Measurements from ENCODE around the gene GSN.
"Not testable (repeated sequence)": the region's sequence is repeated elsewhere in the genome, so short reads cannot be mapped to it uniquely, and the experiment has no call there.

The GSN gene

DNA sequence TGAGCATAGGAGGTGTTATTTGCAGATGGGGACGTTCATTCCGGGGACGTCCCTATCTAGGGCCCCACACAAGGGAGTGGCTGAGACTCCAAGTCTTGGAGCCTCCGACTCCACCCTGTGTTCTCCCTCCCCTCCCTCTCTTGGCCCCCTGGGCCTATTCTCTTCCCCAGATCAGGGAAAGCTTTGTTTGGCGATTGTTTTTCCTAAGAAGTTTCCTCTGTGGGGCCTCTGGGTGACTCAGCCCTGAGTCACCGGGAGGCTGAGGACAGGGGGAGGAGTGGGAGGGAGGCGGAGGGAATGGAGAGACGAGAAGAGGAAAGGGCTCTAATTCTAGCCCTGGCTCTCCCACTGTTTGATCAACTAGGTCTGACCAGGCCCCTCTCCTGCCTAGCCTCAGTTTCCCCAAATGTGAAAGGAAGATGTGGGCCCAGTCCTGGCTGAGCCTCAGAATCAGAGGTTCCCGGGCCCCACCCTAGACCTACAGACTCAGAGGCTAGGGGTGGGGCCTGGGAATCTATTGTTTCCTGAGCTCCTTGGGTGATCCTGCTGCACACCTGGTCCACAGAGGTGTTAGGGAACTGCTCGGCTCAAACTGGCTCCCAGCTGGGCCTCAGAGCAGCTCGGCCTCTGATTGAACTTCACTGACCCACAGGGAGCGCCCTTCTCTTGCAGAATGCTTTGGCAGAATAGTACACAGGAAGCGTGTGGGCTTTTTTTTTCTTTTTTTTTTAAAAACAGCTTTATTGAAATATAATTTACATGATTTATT lies 19.2 kb downstream of the GSN start:
- DNase-seq (ENCODE audit: low read depth in 2 of 2, low spot score in 1 of 2) = no peak

- DNase-seq (ENCODE audit: low read depth in 2 of 2, low spot score in 1 of 2) = no peak
These were observed 20.7 kb downstream of the GSN start for GRCh38 chr9:121288673-121289025.

DNA sequence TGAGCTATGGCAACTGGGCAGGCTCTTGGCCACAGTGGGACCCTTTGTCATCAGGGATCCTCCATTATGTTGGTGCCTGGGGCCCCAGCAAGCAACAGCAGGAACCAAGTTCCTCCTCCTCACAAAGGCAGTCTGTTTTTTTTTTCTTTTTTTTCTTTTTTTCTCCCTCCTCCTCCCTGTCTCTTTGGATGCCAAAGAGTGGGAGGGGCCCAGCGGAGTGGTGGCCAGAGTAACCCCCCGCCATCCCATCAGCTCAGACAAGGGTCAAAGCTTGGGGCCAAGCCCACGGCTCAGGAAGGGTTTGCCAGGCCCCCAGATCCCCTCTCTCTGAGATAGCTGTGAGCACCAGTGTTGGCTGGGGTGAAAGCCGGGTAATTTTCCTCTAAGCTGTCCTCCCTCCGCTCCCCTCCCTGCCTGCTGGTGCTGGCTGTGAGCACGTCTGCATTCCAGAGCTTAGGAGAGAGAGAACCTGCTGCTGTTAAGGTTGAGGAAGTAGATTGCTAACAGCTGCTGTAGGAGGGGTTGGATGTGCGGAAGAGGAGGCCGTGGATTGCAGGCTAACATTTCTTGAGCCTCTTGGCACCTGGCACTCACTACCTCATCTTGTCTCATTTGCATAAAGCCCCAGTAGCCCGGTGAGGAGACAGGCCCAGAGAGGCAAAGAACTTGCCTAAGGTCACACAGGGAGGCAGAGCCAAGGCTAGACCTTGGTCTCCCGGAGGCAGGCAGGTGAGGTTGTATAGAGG lies 21.2 kb downstream of the GSN start:
- no peak for DNase-seq (ENCODE audit: low read depth in 2 of 2, low spot score in 1 of 2)

GRCh38 chr9:121289772-121290370 lies 21.9 kb downstream of the GSN start:
- DNase-seq (ENCODE audit: low read depth in 2 of 2, low spot score in 1 of 2) = no peak

GRCh38 chr9:121291536-121291935 lies 23.6 kb downstream of the GSN start:
- DNase-seq (ENCODE audit: low read depth in 2 of 2, low spot score in 1 of 2) = not testable (repeated sequence)

GRCh38 chr9:121292051-121292450 lies 24.1 kb downstream of the GSN start:
- DNase-seq (ENCODE audit: low read depth in 2 of 2, low spot score in 1 of 2) = no peak

- no peak for DNase-seq (ENCODE audit: low read depth in 2 of 2, low spot score in 1 of 2)
These were observed 24.9 kb downstream of the GSN start for GRCh38 chr9:121292801-121293241.

DNA sequence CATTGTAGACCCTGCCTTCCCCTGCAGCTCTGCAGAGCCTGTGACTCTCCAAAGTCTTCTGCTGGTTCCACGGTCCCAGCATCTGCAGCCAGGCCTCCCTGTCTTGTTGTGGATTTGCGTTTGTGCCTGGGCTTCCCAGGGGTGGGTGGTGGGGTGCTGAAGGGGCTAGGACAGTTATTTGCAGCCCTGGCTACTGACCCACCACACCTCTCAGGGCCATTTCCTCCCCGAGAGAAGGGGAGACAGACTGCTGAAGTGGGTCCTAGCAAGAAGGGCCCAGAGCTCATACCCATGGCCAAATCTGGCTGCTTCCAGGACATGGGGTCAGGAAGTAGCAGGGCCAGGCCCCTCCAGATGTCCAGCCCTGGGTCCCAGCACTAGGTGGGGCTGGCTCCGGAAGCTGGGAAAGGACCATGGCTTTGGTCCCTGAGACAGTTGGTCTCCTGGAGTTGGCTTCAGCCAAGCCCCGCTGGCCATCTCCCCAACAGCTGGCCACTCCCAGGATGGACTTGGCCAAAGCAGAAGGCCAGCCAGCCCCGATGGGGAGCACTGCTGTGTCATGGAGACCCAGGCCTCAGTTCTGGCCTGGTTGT lies 26.3 kb downstream of the GSN start:
- no peak for DNase-seq (ENCODE audit: low read depth in 2 of 2, low spot score in 1 of 2)

GRCh38 chr9:121294866-121295661 lies 27.1 kb downstream of the GSN start:
- DNase-seq (ENCODE audit: low read depth in 2 of 2, low spot score in 1 of 2) = no peak

GRCh38 chr9:121295662-121296191 lies 27.8 kb downstream of the GSN start:
- no peak for DNase-seq (ENCODE audit: low read depth in 2 of 2, low spot score in 1 of 2)

DNA sequence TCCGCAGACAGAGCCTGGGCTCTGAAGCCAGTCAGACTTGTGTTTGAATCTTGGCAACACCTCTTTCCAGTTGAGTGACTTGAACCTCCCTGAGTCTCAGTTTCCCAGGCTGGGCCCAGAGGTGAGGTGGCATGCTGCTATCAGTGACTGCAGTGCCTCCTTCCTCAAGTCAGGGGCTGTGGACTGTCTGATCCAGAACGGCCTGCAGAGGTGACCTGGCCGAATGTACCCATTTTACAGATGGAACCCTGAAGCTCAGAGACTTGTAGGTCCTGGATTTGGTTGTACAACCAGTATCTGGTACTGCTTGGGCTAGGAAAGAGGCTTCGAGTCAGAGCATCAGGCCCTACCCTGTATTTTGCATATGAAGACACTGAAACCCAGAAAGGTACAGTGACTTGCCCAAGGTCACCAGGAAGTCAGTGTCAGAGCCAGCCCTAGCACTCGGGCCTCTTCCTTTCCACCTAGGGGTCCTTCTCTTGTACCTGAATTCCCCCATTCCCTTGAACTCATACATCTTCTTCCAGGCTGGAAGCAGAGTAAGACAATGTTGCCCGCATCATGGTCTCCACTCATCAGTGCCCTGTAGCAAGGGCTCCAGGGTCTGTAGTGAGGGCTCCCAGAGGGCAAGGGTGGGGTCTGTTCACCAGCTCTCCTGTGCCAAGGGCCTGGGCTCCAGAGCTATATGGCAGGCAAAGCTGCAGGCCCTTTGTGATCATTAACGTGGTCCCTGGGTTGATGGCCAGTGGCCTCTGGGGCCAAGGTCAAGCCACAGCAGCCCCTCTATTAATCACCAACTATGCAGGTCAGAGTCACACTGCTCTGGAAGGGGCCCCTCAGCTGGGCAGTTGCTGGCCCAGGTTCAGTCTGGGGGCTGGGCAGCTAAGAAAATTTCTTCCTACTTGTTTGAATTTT lies 28.5 kb downstream of the GSN start:
- DNase-seq (ENCODE audit: low read depth in 2 of 2, low spot score in 1 of 2) = no peak

GRCh38 chr9:121297389-121297788 lies 29.4 kb downstream of the GSN start:
- DNase-seq (ENCODE audit: low read depth in 2 of 2, low spot score in 1 of 2) = no peak

- no peak for DNase-seq (ENCODE audit: low read depth in 2 of 2, low spot score in 1 of 2)
These were observed 30.1 kb downstream of the GSN start for GRCh38 chr9:121298016-121298538.

DNA sequence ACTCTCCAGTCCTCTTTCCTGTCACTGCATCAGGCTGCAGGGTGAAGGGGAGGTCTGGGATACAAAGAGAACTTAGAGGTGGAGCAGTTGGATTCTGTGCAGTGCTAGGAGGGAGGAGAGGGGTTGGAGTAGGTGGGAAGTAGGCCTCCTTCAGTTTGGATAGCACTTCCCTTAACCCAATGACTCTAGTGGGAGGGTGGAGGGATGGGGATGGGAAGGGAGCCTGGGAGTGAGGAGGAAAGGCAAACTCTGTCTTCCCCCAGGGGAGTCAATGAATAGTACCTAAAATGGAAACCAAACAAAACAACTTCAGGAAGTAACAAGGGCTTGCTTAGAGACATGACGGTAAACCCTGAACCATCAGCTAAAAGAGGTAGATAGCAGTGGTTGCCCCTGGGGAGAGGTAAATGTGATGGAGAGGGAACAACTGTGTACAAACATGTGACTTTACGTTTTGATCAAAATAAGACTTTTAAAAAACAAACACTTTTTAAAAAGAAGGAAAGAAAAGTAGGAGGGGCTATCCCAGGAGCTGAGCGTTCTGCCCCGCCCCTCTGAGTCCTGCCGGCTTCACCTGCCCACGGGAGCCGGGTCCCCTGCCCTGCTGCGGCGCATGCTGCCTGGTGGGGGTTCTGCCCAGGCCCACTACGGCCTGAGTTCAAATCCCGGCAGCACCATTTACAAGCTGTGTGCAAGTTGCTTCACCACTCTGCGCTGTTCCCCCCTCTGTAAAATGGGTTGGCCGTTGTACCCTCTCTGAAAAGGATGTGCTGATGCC lies 30.9 kb downstream of the GSN start:
- DNase-seq (ENCODE audit: low read depth in 2 of 2, low spot score in 1 of 2) = no peak

- DNase-seq (ENCODE audit: low read depth in 2 of 2, low spot score in 1 of 2) = no peak
These were observed 31.7 kb downstream of the GSN start for GRCh38 chr9:121299467-121300282.

GRCh38 chr9:121300283-121301119 lies 32.5 kb downstream of the GSN start:
- no peak for DNase-seq (ENCODE audit: low read depth in 2 of 2, low spot score in 1 of 2)

DNA sequence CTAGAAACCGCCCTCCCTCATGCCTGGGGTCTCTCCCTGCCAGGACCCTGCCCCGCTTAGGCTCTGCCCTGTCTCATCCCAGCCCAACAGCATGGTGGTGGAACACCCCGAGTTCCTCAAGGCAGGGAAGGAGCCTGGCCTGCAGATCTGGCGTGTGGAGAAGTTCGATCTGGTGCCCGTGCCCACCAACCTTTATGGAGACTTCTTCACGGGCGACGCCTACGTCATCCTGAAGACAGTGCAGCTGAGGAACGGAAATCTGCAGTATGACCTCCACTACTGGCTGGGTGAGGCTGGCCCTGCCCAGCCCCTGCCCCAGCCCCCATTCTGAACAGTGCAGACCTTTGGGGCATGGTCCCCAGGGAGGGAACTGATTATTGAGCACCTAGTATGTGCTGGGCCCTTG lies 33.9 kb downstream of the GSN start:
- DNase-seq (ENCODE audit: low read depth in 2 of 2, low spot score in 1 of 2) = no peak
